H1 (cell line): Measurements from ENCODE around the gene DNAJB13. TPM values are rescaled to one million over a fixed set of nuclear protein-coding genes. Genes with fewer than 3 reads are reported as not detected.

ENCODE experiments used
- CTCF ChIA-PET: fragments of 300-600 bp; sonication (Branson Sonifier 250); formaldehyde crosslinking; loops from one replicate; lab custom pipeline; 2021; ENCODE audit not compliant: partially characterized antibody; lab: Charles Lee
- POLR2A ChIA-PET: fragments of 300-600 bp; sonication (Branson Sonifier 250); formaldehyde crosslinking; loops from one replicate; lab custom pipeline; 2021; ENCODE audit warnings: inconsistent platforms; ENCODE audit not compliant: partially characterized antibody; lab: Charles Lee
- DNase-seq, 2 experiments: peaks; one replicate each; pipeline versions ENCODE4 v3.0.0 to v3.0.0-alpha.2; 2010 to 2022; ENCODE audit warnings: low spot score in 2 of 2, low read depth in 1 of 2, mixed read lengths in 1 of 2
- FAIRE-seq: peaks from 2 replicates; lab custom pipeline; 2011; peaks lifted over from hg19 to GRCh38; lab: Jason Lieb, UNC
- H2AFZ ChIP-seq: 2 replicates; pipeline ENCODE4 v1.8.1; 2012; ENCODE audit warnings: low read length, inconsistent platforms
- H2AK5ac ChIP-seq: 2 replicates; pipeline ENCODE4 v1.6.1; 2013; ENCODE audit warnings: low read depth, low read length
- H2BK120ac ChIP-seq: replicated peaks from 2 replicates; pipeline ENCODE3; 2013; ENCODE audit warnings: low read depth, low read length, inconsistent platforms
- H2BK12ac ChIP-seq: 2 replicates; pipeline ENCODE4 v1.6.1; 2013; ENCODE audit warnings: low read depth, low read length
- H2BK15ac ChIP-seq: 2 replicates; pipeline ENCODE4 v1.6.1; 2013; ENCODE audit warnings: low read length
- H2BK20ac ChIP-seq: 2 replicates; pipeline ENCODE4 v1.6.1; 2013; ENCODE audit warnings: low read length
- H2BK5ac ChIP-seq: 2 replicates; pipeline ENCODE4 v1.6.1; 2013; ENCODE audit warnings: low read depth, low read length
- H3K14ac ChIP-seq: 2 replicates; pipeline ENCODE4 v1.6.1; 2013; ENCODE audit warnings: inconsistent platforms; ENCODE audit not compliant: insufficient read length
- H3K18ac ChIP-seq: 2 replicates; pipeline ENCODE4 v1.6.1; 2013; ENCODE audit warnings: low read length; ENCODE audit errors: extremely low read depth
- H3K23ac ChIP-seq: 2 replicates; pipeline ENCODE4 v1.6.1; 2013; ENCODE audit warnings: inconsistent platforms; ENCODE audit not compliant: insufficient read length
- H3K23me2 ChIP-seq: 2 replicates; pipeline ENCODE4 v1.6.1; 2013; ENCODE audit warnings: low read depth, low read length
- H3K27ac ChIP-seq: 2 replicates; pipeline ENCODE4 v1.6.1; 2011; ENCODE audit warnings: low read depth, low read length, inconsistent platforms
- H3K27me3 ChIP-seq, 4 experiments: replicated peaks in 1 of 4; 1 replicate in 1 of 4; 2 replicates in 3 of 4; pipeline versions ENCODE4 v1.6.1 to v1.8.1; 2011 to 2013; ENCODE audit warnings: low read length in 3 of 4, mild to moderate bottlenecking in 3 of 4, inconsistent platforms in 2 of 4, mixed read lengths in 2 of 4, moderate library complexity in 1 of 4; ENCODE audit not compliant: control insufficient read depth in 3 of 4, insufficient read depth in 3 of 4; ENCODE audit errors: extremely low read depth in 1 of 4
- H3K36me3 ChIP-seq, 4 experiments: 2 replicates each; pipeline versions ENCODE4 v1.6.1 to v1.8.1; 2011 to 2013; ENCODE audit warnings: mild to moderate bottlenecking in 4 of 4, low read length in 3 of 4, moderate library complexity in 2 of 4, control low read depth in 1 of 4, inconsistent platforms in 1 of 4; ENCODE audit not compliant: insufficient read depth in 4 of 4, control insufficient read depth in 2 of 4
- H3K4ac ChIP-seq: replicated peaks from 2 replicates; pipeline ENCODE3; 2013; ENCODE audit warnings: low read length, low read depth, mixed read lengths, inconsistent platforms; ENCODE audit not compliant: insufficient read length
- H3K4me1 ChIP-seq, 4 experiments: replicated peaks in 1 of 4; 1 replicate in 1 of 4; 2 replicates in 3 of 4; pipeline versions ENCODE4 v1.6.1 to v1.8.1; 2011 to 2013; ENCODE audit warnings: low read length in 3 of 4, inconsistent platforms in 2 of 4, mixed read lengths in 1 of 4; ENCODE audit not compliant: insufficient read depth in 4 of 4, control insufficient read depth in 3 of 4
- H3K4me2 ChIP-seq, 2 experiments: 2 replicates each; pipeline versions ENCODE4 v1.6.1 to v1.8.1; 2011 to 2013; ENCODE audit warnings: low read depth in 2 of 2, low read length in 2 of 2, control low read depth in 1 of 2, inconsistent platforms in 1 of 2, mild to moderate bottlenecking in 1 of 2; ENCODE audit not compliant: insufficient read depth in 1 of 2
- H3K4me3 ChIP-seq, 4 experiments: fragments of 200-600, 300-600 bp in 1 of 4; sonication (generic), shearing (Covaris generic), sonication (Bioruptor Twin) in 1 of 4; 2 replicates each; pipeline versions ENCODE4 v1.5.1 to v1.8.1; 2011 to 2016; ENCODE audit warnings: low read length in 4 of 4, low read depth in 3 of 4, control low read depth in 2 of 4, inconsistent platforms in 2 of 4, mild to moderate bottlenecking in 2 of 4, mixed read lengths in 1 of 4, moderate library complexity in 1 of 4; ENCODE audit not compliant: insufficient read depth in 2 of 4; ENCODE audit errors: extremely low read depth in 1 of 4
- H3K56ac ChIP-seq: replicated peaks from 2 replicates; pipeline ENCODE3; 2013; ENCODE audit warnings: low read depth, mild to moderate bottlenecking, mixed read lengths, low read length, inconsistent platforms; ENCODE audit not compliant: insufficient read length
- H3K79me1 ChIP-seq: 2 replicates; pipeline ENCODE4 v1.6.1; 2013; ENCODE audit warnings: low read depth, low read length, control low read depth
- H3K79me2 ChIP-seq, 2 experiments: 2 replicates each; pipeline versions ENCODE4 v1.6.1 to v1.8.1; 2012 to 2013; ENCODE audit warnings: low read length in 2 of 2, mild to moderate bottlenecking in 2 of 2, inconsistent platforms in 1 of 2; ENCODE audit not compliant: insufficient read depth in 2 of 2, control insufficient read depth in 1 of 2
- H3K9ac ChIP-seq, 4 experiments: replicated peaks in 1 of 4; 1 replicate in 1 of 4; 2 replicates in 3 of 4; pipeline versions ENCODE4 v1.6.1 to v1.8.1; 2011 to 2013; ENCODE audit warnings: low read depth in 3 of 4, low read length in 3 of 4, control low read depth in 2 of 4, mild to moderate bottlenecking in 2 of 4, moderate library complexity in 2 of 4, inconsistent platforms in 1 of 4; ENCODE audit errors: extremely low read depth in 1 of 4
- H3K9me3 ChIP-seq, 2 experiments: 2 replicates each; pipeline versions ENCODE4 v1.6.1 to v1.8.1; 2012 to 2013; ENCODE audit warnings: mild to moderate bottlenecking in 2 of 2, moderate library complexity in 2 of 2, control low read depth in 1 of 2, inconsistent platforms in 1 of 2, low read depth in 1 of 2, low read length in 1 of 2, mixed read lengths in 1 of 2; ENCODE audit not compliant: insufficient read depth in 2 of 2
- H4K20me1 ChIP-seq, 2 experiments: replicated peaks in 1 of 2; 2 replicates each; pipeline versions ENCODE3 to v1.8.1; 2011 to 2013; ENCODE audit warnings: inconsistent platforms in 2 of 2, low read length in 2 of 2, mild to moderate bottlenecking in 1 of 2; ENCODE audit not compliant: insufficient read depth in 2 of 2, control insufficient read depth in 1 of 2
- H4K5ac ChIP-seq: 2 replicates; pipeline ENCODE4 v1.6.1; 2013; ENCODE audit warnings: low read length, low read depth, mixed read lengths, inconsistent platforms; ENCODE audit not compliant: insufficient read length
- H4K8ac ChIP-seq: 2 replicates; pipeline ENCODE4 v1.8.0; 2013; ENCODE audit warnings: mild to moderate bottlenecking, moderate library complexity, low read length, inconsistent platforms; ENCODE audit not compliant: insufficient read depth; ENCODE audit errors: extremely low read depth
- H4K91ac ChIP-seq: replicated peaks from 2 replicates; pipeline ENCODE3; 2013; ENCODE audit warnings: low read length, mixed read lengths, inconsistent platforms; ENCODE audit not compliant: insufficient read length
- CEBPB ChIP-seq: IDR thresholded peaks from 2 replicates; pipeline ENCODE4 v1.6.1; 2012; ENCODE audit warnings: low read depth, low read length
- CHD1 ChIP-seq: IDR thresholded peaks from 2 replicates; pipeline ENCODE4 v1.6.1; 2012; ENCODE audit warnings: low read depth, low read length, improper control_type of control experiment
- CREB1 ChIP-seq: IDR thresholded peaks from 2 replicates; pipeline ENCODE4 v1.6.1; 2012; ENCODE audit warnings: inconsistent platforms
- EGR1 ChIP-seq: IDR thresholded peaks from 2 replicates; pipeline ENCODE4 v1.6.1; 2011; ENCODE audit warnings: low read depth, low read length, borderline replicate concordance
- EZH2 ChIP-seq: fragments of 200-600 bp; sonication (generic); IDR thresholded peaks from 2 replicates; pipeline ENCODE4 v1.7.1; 2012; ENCODE audit warnings: low read depth, mild to moderate bottlenecking, moderate library complexity, low read length, inconsistent platforms; ENCODE audit not compliant: severe bottlenecking
- POLR2A ChIP-seq, 2 experiments: IDR thresholded peaks; 1 replicate in 1 of 2; 2 replicates in 1 of 2; pipeline ENCODE4 v1.6.1; 2011; ENCODE audit warnings: low read depth in 2 of 2, low read length in 2 of 2, mild to moderate bottlenecking in 2 of 2; ENCODE audit errors: control extremely low read depth in 1 of 2
- RAD21 ChIP-seq, 2 experiments: IDR thresholded peaks in 1 of 2; conservative IDR thresholded peaks in 1 of 2; 2 replicates each; pipeline ENCODE4 v1.6.1; 2011; ENCODE audit warnings: low read depth in 2 of 2, low read length in 2 of 2, improper control_type of control experiment in 1 of 2, inconsistent platforms in 1 of 2, mild to moderate bottlenecking in 1 of 2, moderate library complexity in 1 of 2
- SIN3A ChIP-seq, 2 experiments: IDR thresholded peaks in 1 of 2; conservative IDR thresholded peaks in 1 of 2; 2 replicates each; pipeline ENCODE4 v1.6.1; 2011 to 2012; ENCODE audit warnings: low read length in 2 of 2, improper control_type of control experiment in 1 of 2, low read depth in 1 of 2, mild to moderate bottlenecking in 1 of 2
- SP4 ChIP-seq: IDR thresholded peaks from 2 replicates; pipeline ENCODE4 v1.6.1; 2012; ENCODE audit warnings: low read length, inconsistent platforms
- YY1 ChIP-seq: IDR thresholded peaks from 2 replicates; pipeline ENCODE4 v1.6.1; 2011; ENCODE audit warnings: low read depth, mild to moderate bottlenecking, low read length
- ZNF274 ChIP-seq: IDR thresholded peaks from 2 replicates; pipeline ENCODE4 v1.7.0; 2012; ENCODE audit warnings: low read length, borderline replicate concordance; ENCODE audit errors: extremely low read depth
- WGBS, 2 experiments: shearing (Covaris generic) in 1 of 2; methylation state at CpG; one replicate each; pipeline versions ENCODE4 v1.1.6 to v1.1.7; 2013 to 2015; ENCODE audit warnings: low lambda C conversion rate in 2 of 2, mixed read lengths in 2 of 2, inconsistent platforms in 1 of 2, low coverage in 1 of 2, missing lambda C conversion rate in 1 of 2; ENCODE audit not compliant: insufficient replicate concordance in 2 of 2, insufficient coverage in 1 of 2, insufficient read length in 1 of 2; ENCODE audit errors: extremely low coverage in 1 of 2, missing lambda C conversion rate in 1 of 2; 5-methylcytosine and 5-hydroxymethylcytosine counted together
- polyA plus RNA-seq, 7 experiments: library from polyadenylated mRNA; depleted of rRNA in 3 of 7; stranded (reverse) in 5 of 7; unstranded in 2 of 7; fragments of >200 nt in 5 of 7; fragments of 200-250 nt in 2 of 7; gene quantifications; 1 replicate in 5 of 7; 2 replicates in 1 of 7; 4 replicates in 1 of 7; pipeline versions ENCODE4 v1.2.1 to v1.2.3, GENCODE V29; 2011 to 2013; ENCODE audit warnings: missing spikeins in 2 of 7, mixed read lengths in 2 of 7
- total RNA-seq: library from RNA; stranded (reverse); fragmentation: NEBNext Ultra II Directional; extraction: Animal tissue kit (Norgen Biotek cat#: 25700); gene quantifications from 2 replicates; pipeline ENCODE4 v1.2.1, GENCODE V29; 2021

DNAJB13 gene
- total and polyA plus RNA-seq, 2 of the 8 experiments (the other 6 are each of a cell fraction or from before 2014, with no cell fraction given) = 0.27 TPM; not detected in 1

DNA sequence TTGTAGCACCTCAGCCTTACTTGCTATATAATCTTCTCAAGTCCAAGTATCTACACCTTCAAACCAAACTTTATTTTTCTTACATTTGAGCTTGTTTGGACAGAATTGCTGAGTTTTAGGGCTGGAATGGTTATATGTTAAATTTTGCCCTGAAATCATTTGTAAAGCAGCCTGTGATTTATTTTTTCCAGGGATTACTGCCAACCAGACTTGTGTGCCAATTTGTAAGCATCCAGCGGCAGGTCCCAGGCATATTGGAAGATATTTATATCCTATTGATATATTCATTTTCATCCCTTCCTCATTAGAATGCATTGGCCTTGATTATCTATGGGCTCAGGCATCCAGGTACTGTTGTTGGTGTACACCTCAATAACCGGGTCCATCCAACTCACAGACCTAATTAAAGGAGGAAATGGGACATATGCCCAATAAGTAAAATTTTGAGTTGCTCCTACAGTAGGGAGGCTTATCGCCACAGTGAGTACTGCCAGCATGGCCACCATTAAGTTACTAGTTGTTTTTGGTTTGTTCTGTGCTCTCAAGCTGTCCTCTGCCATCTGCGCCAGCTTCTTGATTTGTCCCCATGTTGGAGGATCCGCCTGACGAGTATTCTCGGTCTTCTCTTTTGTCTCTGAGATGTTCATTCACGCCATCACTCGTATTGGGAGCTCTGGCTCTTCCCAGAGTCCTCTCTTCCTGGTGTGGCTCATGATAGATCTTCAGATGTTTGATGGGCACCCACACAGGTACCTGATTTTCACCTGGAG is 9.8 kb upstream of the DNAJB13 start:
- H3K9ac ChIP-seq = no peak overlapping the region
- no peak overlapping the region for H2AK5ac ChIP-seq
- no peak overlapping the region for H2BK120ac ChIP-seq
- H3K79me1 ChIP-seq = no peaks in the 10 kb centered on the region
- no peak overlapping the region for H4K5ac ChIP-seq
- POLR2A ChIA-PET = interaction anchor here (1.1 to 1.9 kb wide), 3 partner anchors 9 to 155 kb away, joined by 3 to 6 read pairs (median 3); partner anchors contain the start of gene MRPL48
- TF ChIP-seq RAD21 (IDR thresholded peaks at IDR 0.05 in 1 of 2, conservative IDR thresholded peaks at IDR 0.05 in 1 of 2; ENCODE audit: low read depth in 2 of 2, low read length in 2 of 2) (no peak), CREB1 (no peak), CHD1 (no peak), CEBPB (no peak), EZH2 (no peak), POLR2A (IDR thresholded peaks at IDR 0.05; ENCODE audit: control extremely low read depth in 1 of 2, low read depth in 2 of 2, low read length in 2 of 2) (no peak), SP4 (no peak), SIN3A (conservative IDR thresholded peaks at IDR 0.05 in 1 of 2, IDR thresholded peaks at IDR 0.05 in 1 of 2; ENCODE audit: low read depth in 1 of 2, low read length in 2 of 2) (no peak), EGR1 (no peak), ZNF274 (no peak), YY1 (no peak)
- TF ChIP-seq, all 59 proteins: peak for 0
- CTCF ChIA-PET = interaction anchor here (0.6 to 2.1 kb wide), 2 partner anchors 9 to 326 kb away, joined by 3 to 16 read pairs; no protein-coding TSS in a partner anchor
- H3K4me2 ChIP-seq = no peak overlapping the region
- H2BK20ac ChIP-seq = no peak overlapping the region
- H2BK5ac ChIP-seq = no peak overlapping the region
- H3K79me2 ChIP-seq = no peaks in the 10 kb centered on the region
- H3K27ac ChIP-seq = no peak overlapping the region
- H3K23me2 ChIP-seq = no peaks in the 10 kb centered on the region
- FAIRE-seq = no peak
- H3K18ac ChIP-seq = no peak overlapping the region
- H2BK15ac ChIP-seq = no peak overlapping the region
- no peak overlapping the region for H4K8ac ChIP-seq
- H3K14ac ChIP-seq = no peak overlapping the region
- H2BK12ac ChIP-seq = no peak overlapping the region
- no peaks in the 10 kb centered on the region for H3K27me3 ChIP-seq
- no peak overlapping the region for H3K4ac ChIP-seq
- H3K56ac ChIP-seq = no peak overlapping the region
- 93% methylated on average over 9 of the region's 9 CpGs; no CpG with 5 or more reads in 1 of the 2 experiments for WGBS, 2 experiments
- no peaks in the 10 kb centered on the region for H4K20me1 ChIP-seq
- peaks cover 0 to 6% (median 0%) of the 10 kb centered on the region in 4 experiments; a peak in 1 of 8 replicates for H3K36me3 ChIP-seq
- H3K9me3 ChIP-seq = peaks cover 31 to 41% of the 10 kb centered on the region in 2 experiments; a peak in 3 of 4 replicates
- no peak for DNase-seq
- no peak overlapping the region for H3K23ac ChIP-seq
- no peaks in the 10 kb centered on the region for H3K4me1 ChIP-seq
- no peak overlapping the region for H2AFZ ChIP-seq
- H4K91ac ChIP-seq = no peak overlapping the region
- H3K4me3 ChIP-seq = no peak overlapping the region
